Panc1 (cell line): ENCODE measurements around the gene TCF15. TPM values are rescaled to one million over a fixed set of nuclear protein-coding genes. Genes with fewer than 3 reads are reported as not detected.

Experiments used
- ATAC-seq: fragments of 200-7000 bp; cut with Tn5 transposase; 2 replicates; pipeline ENCODE4 v1.9.1; 2020; ENCODE audit warnings: mild to moderate bottlenecking, moderate library complexity
- BruUV-seq: library from RNA; stranded (reverse); fragments of 400-500 nt; replicated peaks from 2 replicates; lab custom pipeline; 2021; lab: Mats Ljungman, UMichigan
- CTCF ChIA-PET: fragments of 300-600 bp; sonication (Branson Sonifier 250); formaldehyde crosslinking; loops from one replicate; lab custom pipeline; 2022; ENCODE audit warnings: antibody characterized with exemption; lab: Charles Lee
- POLR2A ChIA-PET: fragments of 300-600 bp; sonication (Branson Sonifier 250); formaldehyde crosslinking; loops from one replicate; lab custom pipeline; 2022; ENCODE audit warnings: antibody characterized with exemption; lab: Charles Lee
- DNase-seq: peaks from one replicate; pipeline ENCODE4 v3.0.0-alpha.2; 2010; ENCODE audit warnings: low read depth, low spot score
- H3K27ac ChIP-seq: 2 replicates; pipeline ENCODE4 v1.5.1; 2011; ENCODE audit warnings: mild to moderate bottlenecking, low read length, inconsistent platforms
- H3K27me3 ChIP-seq: fragments of 200-500 bp; sonication (Bioruptor generic); 2 replicates; pipeline ENCODE4 v1.6.0; 2014; ENCODE audit warnings: low read length, inconsistent platforms; ENCODE audit not compliant: control insufficient read depth, insufficient read depth
- H3K36me3 ChIP-seq: fragments of 200-500 bp; sonication (Bioruptor generic); 2 replicates; pipeline ENCODE4 v1.5.1; 2014; ENCODE audit warnings: inconsistent platforms, mild to moderate bottlenecking, low read length, moderate library complexity; ENCODE audit not compliant: control insufficient read depth, insufficient read depth
- H3K4me1 ChIP-seq: 2 replicates; pipeline ENCODE4 v1.5.1; 2011; ENCODE audit warnings: inconsistent platforms, mild to moderate bottlenecking, low read length, moderate library complexity; ENCODE audit not compliant: control insufficient read depth, insufficient read depth
- H3K4me3 ChIP-seq, 2 experiments: 2 replicates each; pipeline ENCODE4 v1.5.1; 2011 to 2012; ENCODE audit warnings: low read depth in 2 of 2, low read length in 2 of 2, mild to moderate bottlenecking in 2 of 2, inconsistent platforms in 1 of 2, moderate library complexity in 1 of 2
- H3K9me3 ChIP-seq: fragments of 200-500 bp; sonication (Bioruptor generic); 2 replicates; pipeline ENCODE4 v1.5.1; 2014; ENCODE audit warnings: low read depth, mild to moderate bottlenecking, inconsistent platforms, low read length, moderate library complexity; ENCODE audit not compliant: control insufficient read depth, insufficient read depth
- POLR2AphosphoS5 ChIP-seq: IDR thresholded peaks from 2 replicates; pipeline ENCODE4 v1.6.1; 2012; ENCODE audit warnings: mild to moderate bottlenecking, low read depth, low read length, moderate library complexity
- SIN3A ChIP-seq: IDR thresholded peaks from 2 replicates; pipeline ENCODE4 v1.6.1; 2012; ENCODE audit warnings: low read depth, mild to moderate bottlenecking, low read length, moderate library complexity, borderline replicate concordance; ENCODE audit not compliant: insufficient read depth
- TCF7L2 ChIP-seq: IDR thresholded peaks from 2 replicates; pipeline ENCODE4 v1.6.1; 2011; ENCODE audit warnings: mild to moderate bottlenecking, low read depth, low read length, inconsistent platforms
- in situ Hi-C: cut with HindIII; loops from 2 replicates; pipeline ENCODE4 v1.10.0; 2016; ENCODE audit warnings: low sequenced_read_pairs, low pct_unique_long_range_greater_than_20kb
- intact Hi-C: fragments of 100-400 bp; cut with micrococcal nuclease; formaldehyde crosslinking; loops from one replicate; pipeline ENCODE4 v1.10.0; 2022; ENCODE audit not compliant: unreplicated experiment
- total RNA-seq: library from RNA; stranded (reverse); gene quantifications from one replicate; pipeline ENCODE4 v1.2.1, GENCODE V29; 2021; ENCODE audit not compliant: unreplicated experiment
- TF ChIP-seq, protein P1 (sequence below): fragments of 450-650 bp; IDR thresholded peaks from 2 replicates; pipeline ENCODE4 v1.5.1; 2017; ENCODE audit warnings: mild to moderate bottlenecking
- TF ChIP-seq, protein P2 (sequence below), 2 experiments: IDR thresholded peaks; 2 replicates each; pipeline ENCODE4 v1.6.1; 2011 to 2012; ENCODE audit warnings: low read depth in 2 of 2, control low read depth in 1 of 2, low read length in 1 of 2, mild to moderate bottlenecking in 1 of 2, moderate library complexity in 1 of 2; ENCODE audit not compliant: insufficient read depth in 1 of 2

TCF15 gene
- total RNA-seq, 1 experiment from 2014 or later = not detected

DNA sequence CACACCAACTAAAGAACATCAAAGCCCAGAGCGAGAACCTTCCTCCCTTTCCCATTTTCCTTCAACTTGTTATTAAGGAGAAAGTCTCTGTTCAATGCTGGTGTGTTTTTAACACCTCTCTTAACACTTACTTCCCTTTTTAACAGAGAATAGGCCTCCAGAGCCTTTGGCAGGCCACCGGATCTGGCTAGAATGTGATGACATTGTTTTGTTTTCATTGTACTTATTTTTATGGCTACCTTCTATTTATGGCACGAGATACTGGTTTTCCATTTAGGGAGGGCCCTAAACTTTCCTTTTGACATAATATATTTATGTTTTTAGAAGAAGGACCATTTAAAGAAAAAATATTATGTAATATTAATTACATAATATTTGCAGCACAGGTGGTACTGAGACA lies 21.6 kb downstream of the TCF15 start:
- no peaks in the 10 kb centered on the region for H3K27me3 ChIP-seq
- in situ Hi-C loops (no loop called here), intact Hi-C loops (no loop called here)
- no peaks in the 10 kb centered on the region for H3K4me1 ChIP-seq
- H3K27ac ChIP-seq = no peak overlapping the region
- H3K4me3 ChIP-seq = no peak overlapping the region
- H3K36me3 ChIP-seq = no peaks in the 10 kb centered on the region
- DNase-seq (no peak), ATAC-seq (no peak)
- no peaks in the 10 kb centered on the region for H3K9me3 ChIP-seq
- ChIA-PET POLR2A (no interaction called here), CTCF (no interaction called here)
- TF ChIP-seq SIN3A (no peak), POLR2AphosphoS5 (no peak), TCF7L2 (no peak)
- TF ChIP-seq, protein P1, sequence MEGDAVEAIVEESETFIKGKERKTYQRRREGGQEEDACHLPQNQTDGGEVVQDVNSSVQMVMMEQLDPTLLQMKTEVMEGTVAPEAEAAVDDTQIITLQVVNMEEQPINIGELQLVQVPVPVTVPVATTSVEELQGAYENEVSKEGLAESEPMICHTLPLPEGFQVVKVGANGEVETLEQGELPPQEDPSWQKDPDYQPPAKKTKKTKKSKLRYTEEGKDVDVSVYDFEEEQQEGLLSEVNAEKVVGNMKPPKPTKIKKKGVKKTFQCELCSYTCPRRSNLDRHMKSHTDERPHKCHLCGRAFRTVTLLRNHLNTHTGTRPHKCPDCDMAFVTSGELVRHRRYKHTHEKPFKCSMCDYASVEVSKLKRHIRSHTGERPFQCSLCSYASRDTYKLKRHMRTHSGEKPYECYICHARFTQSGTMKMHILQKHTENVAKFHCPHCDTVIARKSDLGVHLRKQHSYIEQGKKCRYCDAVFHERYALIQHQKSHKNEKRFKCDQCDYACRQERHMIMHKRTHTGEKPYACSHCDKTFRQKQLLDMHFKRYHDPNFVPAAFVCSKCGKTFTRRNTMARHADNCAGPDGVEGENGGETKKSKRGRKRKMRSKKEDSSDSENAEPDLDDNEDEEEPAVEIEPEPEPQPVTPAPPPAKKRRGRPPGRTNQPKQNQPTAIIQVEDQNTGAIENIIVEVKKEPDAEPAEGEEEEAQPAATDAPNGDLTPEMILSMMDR = no peak
- TF ChIP-seq, protein P2, sequence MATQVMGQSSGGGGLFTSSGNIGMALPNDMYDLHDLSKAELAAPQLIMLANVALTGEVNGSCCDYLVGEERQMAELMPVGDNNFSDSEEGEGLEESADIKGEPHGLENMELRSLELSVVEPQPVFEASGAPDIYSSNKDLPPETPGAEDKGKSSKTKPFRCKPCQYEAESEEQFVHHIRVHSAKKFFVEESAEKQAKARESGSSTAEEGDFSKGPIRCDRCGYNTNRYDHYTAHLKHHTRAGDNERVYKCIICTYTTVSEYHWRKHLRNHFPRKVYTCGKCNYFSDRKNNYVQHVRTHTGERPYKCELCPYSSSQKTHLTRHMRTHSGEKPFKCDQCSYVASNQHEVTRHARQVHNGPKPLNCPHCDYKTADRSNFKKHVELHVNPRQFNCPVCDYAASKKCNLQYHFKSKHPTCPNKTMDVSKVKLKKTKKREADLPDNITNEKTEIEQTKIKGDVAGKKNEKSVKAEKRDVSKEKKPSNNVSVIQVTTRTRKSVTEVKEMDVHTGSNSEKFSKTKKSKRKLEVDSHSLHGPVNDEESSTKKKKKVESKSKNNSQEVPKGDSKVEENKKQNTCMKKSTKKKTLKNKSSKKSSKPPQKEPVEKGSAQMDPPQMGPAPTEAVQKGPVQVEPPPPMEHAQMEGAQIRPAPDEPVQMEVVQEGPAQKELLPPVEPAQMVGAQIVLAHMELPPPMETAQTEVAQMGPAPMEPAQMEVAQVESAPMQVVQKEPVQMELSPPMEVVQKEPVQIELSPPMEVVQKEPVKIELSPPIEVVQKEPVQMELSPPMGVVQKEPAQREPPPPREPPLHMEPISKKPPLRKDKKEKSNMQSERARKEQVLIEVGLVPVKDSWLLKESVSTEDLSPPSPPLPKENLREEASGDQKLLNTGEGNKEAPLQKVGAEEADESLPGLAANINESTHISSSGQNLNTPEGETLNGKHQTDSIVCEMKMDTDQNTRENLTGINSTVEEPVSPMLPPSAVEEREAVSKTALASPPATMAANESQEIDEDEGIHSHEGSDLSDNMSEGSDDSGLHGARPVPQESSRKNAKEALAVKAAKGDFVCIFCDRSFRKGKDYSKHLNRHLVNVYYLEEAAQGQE (IDR thresholded peaks at IDR 0.05; ENCODE audit: insufficient read depth in 1 of 2, low read depth in 2 of 2, low read length in 1 of 2) = no peak
- no TSS peak for BruUV-seq

DNA sequence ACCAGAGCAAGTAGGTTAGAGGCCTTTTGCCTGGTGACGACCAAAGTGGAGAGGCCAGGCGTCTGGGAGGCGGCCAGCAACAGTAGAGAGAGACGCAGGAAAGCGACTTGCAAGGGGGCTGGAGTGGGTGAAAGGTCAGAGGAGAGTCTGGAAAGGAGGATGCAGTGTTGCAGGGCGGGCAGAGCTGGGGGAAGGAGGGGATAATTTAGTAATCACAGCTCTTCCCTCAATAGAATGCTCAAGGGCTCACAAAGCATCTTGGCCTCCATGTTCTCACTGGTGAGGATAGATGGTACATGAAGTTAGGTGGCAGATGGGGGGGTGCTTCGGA lies 25.2 kb downstream of the TCF15 start:
- H3K27me3 ChIP-seq = no peaks in the 10 kb centered on the region
- no peak overlapping the region for H3K27ac ChIP-seq
- no peaks in the 10 kb centered on the region for H3K4me1 ChIP-seq
- no peaks in the 10 kb centered on the region for H3K9me3 ChIP-seq
- no peak overlapping the region for H3K4me3 ChIP-seq
- CTCF ChIA-PET = no interaction called here
- TF ChIP-seq, protein P2 (IDR thresholded peaks at IDR 0.05; ENCODE audit: insufficient read depth in 1 of 2, low read depth in 2 of 2, low read length in 1 of 2) = no peak
- TF ChIP-seq SIN3A (no peak), POLR2AphosphoS5 (no peak), TCF7L2 (no peak)
- TF ChIP-seq, protein P1 = no peak
- H3K36me3 ChIP-seq = no peaks in the 10 kb centered on the region
- in situ Hi-C loops (no loop called here), intact Hi-C loops (no loop called here)
- POLR2A ChIA-PET = no interaction called here
- DNase-seq = no peak
- BruUV-seq = no TSS peak
- no peak for ATAC-seq
